Measurements from ENCODE around the gene LAMA5. TPM values are rescaled to one million over a fixed set of nuclear protein-coding genes. Genes with fewer than 3 reads are reported as not detected.

The LAMA5 gene
- total RNA-seq, 1 experiment from 2014 or later, result 266 TPM

GRCh38 chr20:62306414-62307187 lies 60.5 kb downstream of the LAMA5 start:
- POLR2A ChIA-PET, result interaction anchor here (0.6 to 6.4 kb wide), 19 partner anchors 9 to 171 kb away, joined by 3 to 128 read pairs (median 4); partner anchors contain the start of genes CABLES2, LAMA5 and RPS21
- no peak for DNase-seq (ENCODE audit: unreplicated experiment)
- BruUV-seq (replicated peaks), result no TSS peak
- no peak overlapping the region for H3K4me3 Mint-ChIP-seq (ENCODE audit: unreplicated experiment)
- H3K27me3 Mint-ChIP-seq (ENCODE audit: insufficient read depth, unreplicated experiment), result no peaks in the 10 kb centered on the region
- no peak for TF ChIP-seq CTCF (IDR thresholded peaks at IDR 0.05; ENCODE audit: unreplicated experiment)
- peaks cover 13% of the 10 kb centered on the region for H3K4me1 Mint-ChIP-seq (ENCODE audit: insufficient read depth, unreplicated experiment)
- CTCF ChIA-PET, result interaction anchor here (0.6 to 3.7 kb wide), 11 partner anchors 10 to 119 kb away, joined by 3 to 33 read pairs (median 3); no protein-coding TSS in a partner anchor
- H3K27ac Mint-ChIP-seq (ENCODE audit: low read depth, unreplicated experiment), result no peak overlapping the region
- intact Hi-C loops (cut with micrococcal nuclease), result no loop called here
- H3K9me3 Mint-ChIP-seq (ENCODE audit: unreplicated experiment), result no peaks in the 10 kb centered on the region
- peaks cover 79% of the 10 kb centered on the region for H3K36me3 Mint-ChIP-seq (ENCODE audit: insufficient read depth, unreplicated experiment)

- Mint-ChIP-seq H3K36me3 (ENCODE audit: insufficient read depth, unreplicated experiment) (peaks cover 74% of the 10 kb centered on the region), H3K27me3 (ENCODE audit: insufficient read depth, unreplicated experiment) (no peaks in the 10 kb centered on the region), H3K4me3 (ENCODE audit: unreplicated experiment) (peak overlapping the region; percentile 90), H3K27ac (ENCODE audit: low read depth, unreplicated experiment) (peak overlapping the region; percentile 49), H3K9me3 (ENCODE audit: unreplicated experiment) (no peaks in the 10 kb centered on the region), H3K4me1 (ENCODE audit: insufficient read depth, unreplicated experiment) (peaks cover 18% of the 10 kb centered on the region)
- TF ChIP-seq CTCF (IDR thresholded peaks at IDR 0.05; ENCODE audit: unreplicated experiment), result no peak
- CTCF ChIA-PET, result interaction anchor here (0.6 to 3.7 kb wide), 9 partner anchors 8 to 76 kb away, joined by 3 to 33 read pairs (median 4); no protein-coding TSS in a partner anchor
- POLR2A ChIA-PET, result interaction anchor here (0.7 to 6.4 kb wide), 20 partner anchors 10 to 101 kb away, joined by 3 to 128 read pairs (median 5); partner anchors contain the start of genes CABLES2, LAMA5 and RPS21
- BruUV-seq (replicated peaks), result no TSS peak
- intact Hi-C loops (cut with micrococcal nuclease), result no loop called here
- DNase-seq (ENCODE audit: unreplicated experiment), result no peak
These were observed 61.2 kb downstream of the LAMA5 start for GRCh38 chr20:62305765-62306413.

DNA sequence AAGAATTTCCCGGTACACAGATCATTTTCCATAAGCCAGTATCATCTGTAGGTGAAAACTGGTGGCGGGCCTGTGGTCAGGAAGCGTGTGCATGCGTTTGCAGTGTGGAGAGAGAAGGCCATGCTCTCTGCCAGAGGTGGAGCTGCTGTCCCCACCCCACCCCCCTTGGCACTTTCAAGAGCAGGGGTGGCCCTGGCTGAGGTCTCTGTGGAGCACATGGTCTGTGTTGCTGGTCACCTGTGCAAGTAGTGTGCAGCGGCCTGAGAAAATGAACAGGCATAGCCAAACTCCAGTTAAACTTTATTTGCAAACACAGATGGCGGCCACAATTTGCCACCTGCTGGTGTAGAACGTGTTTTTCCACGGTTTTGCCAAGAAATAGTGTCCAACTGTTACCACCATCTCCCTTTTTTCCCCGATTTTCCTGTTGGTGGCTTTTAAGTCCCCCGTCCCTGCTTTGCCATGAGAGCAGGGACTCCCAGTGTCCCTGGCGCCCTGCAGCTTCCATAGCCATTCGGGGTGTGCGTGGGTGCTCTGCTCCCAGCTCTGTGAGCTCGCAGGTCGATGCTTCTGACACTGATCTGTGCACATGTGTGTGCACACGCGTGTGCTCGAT lies 61.9 kb downstream of the LAMA5 start:
- no peaks in the 10 kb centered on the region for H3K27me3 Mint-ChIP-seq (ENCODE audit: insufficient read depth, unreplicated experiment)
- TSS peak; percentile 19 for BruUV-seq (replicated peaks)
- H3K4me3 Mint-ChIP-seq (ENCODE audit: unreplicated experiment), result peak overlapping the region; percentile 90
- peaks cover 72% of the 10 kb centered on the region for H3K36me3 Mint-ChIP-seq (ENCODE audit: insufficient read depth, unreplicated experiment)
- TF ChIP-seq CTCF (IDR thresholded peaks at IDR 0.05; ENCODE audit: unreplicated experiment), result no peak
- ChIA-PET POLR2A (interaction anchor here (0.6 to 6.4 kb wide), 18 partner anchors 11 to 117 kb away, joined by 3 to 128 read pairs (median 4); partner anchors contain the start of genes LAMA5 and RPS21), CTCF (interaction anchor here (0.7 to 3.7 kb wide), 6 partner anchors 9 to 76 kb away, joined by 3 to 33 read pairs (median 5); no protein-coding TSS in a partner anchor)
- peaks cover 18% of the 10 kb centered on the region for H3K4me1 Mint-ChIP-seq (ENCODE audit: insufficient read depth, unreplicated experiment)
- no peak for DNase-seq (ENCODE audit: unreplicated experiment)
- H3K27ac Mint-ChIP-seq (ENCODE audit: low read depth, unreplicated experiment), result peak overlapping the region; percentile 49
- H3K9me3 Mint-ChIP-seq (ENCODE audit: unreplicated experiment), result no peaks in the 10 kb centered on the region
- intact Hi-C loops (cut with micrococcal nuclease), result no loop called here
